LNCAP (cell line): ENCODE measurements around the gene HIVEP3.

Experiments used
- CTCF ChIP-seq: fragments of 450-650 bp; IDR thresholded peaks from 2 replicates; pipeline ENCODE4 v1.5.1; 2017; ENCODE audit warnings: mild to moderate bottlenecking

HIVEP3 gene

GRCh38 chr1:41687007-41687406 lies 231.7 kb downstream of the HIVEP3 start:
- no peak for TF ChIP-seq CTCF

GRCh38 chr1:41683681-41684500 lies 234.8 kb downstream of the HIVEP3 start:
- no peak for TF ChIP-seq CTCF

- TF ChIP-seq CTCF = no peak
Measured at GRCh38 chr1:41682845-41683625, 235.7 kb downstream of the HIVEP3 start.

GRCh38 chr1:41682149-41682548 lies 236.6 kb downstream of the HIVEP3 start:
- TF ChIP-seq CTCF = no peak

- TF ChIP-seq CTCF = no peak
Measured at GRCh38 chr1:41681331-41682098, 237.2 kb downstream of the HIVEP3 start.

GRCh38 chr1:41679994-41680393 lies 238.7 kb downstream of the HIVEP3 start:
- no peak for TF ChIP-seq CTCF

- no peak for TF ChIP-seq CTCF
Measured at GRCh38 chr1:41679531-41679930, 239.2 kb downstream of the HIVEP3 start.
